HFF-Myc (cell line): ENCODE results near the gene DPP10.

Experiments
- DNase-seq: peaks from one replicate; pipeline ENCODE4 v3.0.0-alpha.2; 2011; ENCODE audit warnings: low read depth; ENCODE audit errors: extremely low read depth
- H3K4me3 ChIP-seq: replicated peaks from 2 replicates; pipeline ENCODE4 v1.5.1; 2011; ENCODE audit warnings: low read depth, mild to moderate bottlenecking, control low read depth, low read length
- CTCF ChIP-seq: IDR thresholded peaks from 2 replicates; pipeline ENCODE4 v1.5.1; 2012; ENCODE audit warnings: mild to moderate bottlenecking, low read depth, low read length, control low read depth; ENCODE audit errors: missing control alignments

Gene DPP10

GRCh38 chr2:114919985-114920384, 477.5 kb downstream of the DPP10 start:
- no peak for TF ChIP-seq CTCF
- DNase-seq, result no peak
- no peak overlapping the region for H3K4me3 ChIP-seq

- H3K4me3 ChIP-seq, result no peak overlapping the region
- TF ChIP-seq CTCF, result no peak
- DNase-seq, result no peak
These were observed 479.6 kb downstream of the DPP10 start for GRCh38 chr2:114922076-114922475.

- H3K4me3 ChIP-seq, result no peak overlapping the region
- TF ChIP-seq CTCF, result no peak
- no peak for DNase-seq
These were observed 483.1 kb downstream of the DPP10 start for GRCh38 chr2:114925296-114926255.

GRCh38 chr2:114926303-114926702, 483.9 kb downstream of the DPP10 start:
- no peak for TF ChIP-seq CTCF
- no peak for DNase-seq

GRCh38 chr2:114929225-114929624, 486.8 kb downstream of the DPP10 start:
- DNase-seq, result no peak
- no peak for TF ChIP-seq CTCF
- no peak overlapping the region for H3K4me3 ChIP-seq

More at GRCh38 chr2:114926303-114926702, 483.9 kb downstream of the DPP10 start:
- H3K4me3 ChIP-seq, result no peak overlapping the region

- no peak for DNase-seq
- TF ChIP-seq CTCF, result no peak
- no peak overlapping the region for H3K4me3 ChIP-seq
These were observed 491.3 kb downstream of the DPP10 start for GRCh38 chr2:114933671-114934241.
